Occipital lobe (tissue), 2 donors: ENCODE data around the gene ZBTB16. TPM values are rescaled to one million over a fixed set of nuclear protein-coding genes. Genes with fewer than 3 reads are reported as not detected.

Experiments
- DNase-seq: peaks from one replicate; lab custom pipeline; 2025; lab: John Stamatoyannopoulos, UW
- total RNA-seq: library from RNA; depleted of rRNA; stranded (reverse); fragments of >200 nt; gene quantifications from one replicate; pipeline ENCODE4 v1.2.3, GENCODE V29; 2014

ZBTB16 gene
- total RNA-seq, 1 donor from 2014 or later: 9.7 TPM

DNA sequence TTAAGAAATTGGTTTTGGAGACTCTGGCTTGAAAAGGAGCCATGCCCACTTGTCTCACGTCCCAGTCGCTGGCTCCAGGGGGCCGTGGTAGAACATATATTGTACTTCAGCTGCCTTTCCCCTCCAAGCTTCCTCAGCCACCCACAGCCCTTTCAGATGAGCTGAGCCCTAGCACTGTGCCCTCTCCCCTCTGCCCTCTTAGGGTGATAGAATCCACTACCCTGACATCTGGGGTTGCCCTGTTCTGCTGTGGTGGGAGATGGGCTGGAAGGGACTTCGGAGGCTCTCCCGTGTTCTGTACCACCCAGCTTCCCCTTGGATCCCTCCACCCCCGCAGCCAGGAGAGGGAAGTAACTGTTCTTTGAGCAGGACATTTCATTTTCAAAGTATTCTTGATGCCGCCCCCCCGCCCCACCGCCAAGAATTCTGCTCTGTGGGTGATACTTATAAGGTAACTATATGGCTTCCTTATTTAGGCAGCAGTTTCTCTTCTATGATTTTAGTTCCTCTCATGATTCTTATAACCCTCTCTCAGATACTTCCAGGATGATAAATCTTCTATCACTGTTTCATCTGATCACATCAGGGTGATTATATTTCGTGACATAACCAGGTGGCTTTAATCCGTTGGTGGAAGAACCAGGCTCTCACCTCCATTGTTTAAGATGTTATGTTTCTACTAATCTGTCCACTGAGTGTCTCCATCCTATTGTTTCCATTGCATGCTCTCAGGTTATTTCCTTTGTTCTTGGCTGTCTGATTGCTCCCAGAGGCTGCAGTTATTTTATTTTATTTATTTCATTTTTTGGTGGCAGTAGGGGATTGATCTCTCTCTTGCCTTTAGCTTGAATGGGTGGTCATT, 24.1 kb downstream of the ZBTB16 start:
- DNase-seq: no peak

GRCh38 chr11:114084414-114084813, 24.9 kb downstream of the ZBTB16 start:
- DNase-seq: no peak

DNA sequence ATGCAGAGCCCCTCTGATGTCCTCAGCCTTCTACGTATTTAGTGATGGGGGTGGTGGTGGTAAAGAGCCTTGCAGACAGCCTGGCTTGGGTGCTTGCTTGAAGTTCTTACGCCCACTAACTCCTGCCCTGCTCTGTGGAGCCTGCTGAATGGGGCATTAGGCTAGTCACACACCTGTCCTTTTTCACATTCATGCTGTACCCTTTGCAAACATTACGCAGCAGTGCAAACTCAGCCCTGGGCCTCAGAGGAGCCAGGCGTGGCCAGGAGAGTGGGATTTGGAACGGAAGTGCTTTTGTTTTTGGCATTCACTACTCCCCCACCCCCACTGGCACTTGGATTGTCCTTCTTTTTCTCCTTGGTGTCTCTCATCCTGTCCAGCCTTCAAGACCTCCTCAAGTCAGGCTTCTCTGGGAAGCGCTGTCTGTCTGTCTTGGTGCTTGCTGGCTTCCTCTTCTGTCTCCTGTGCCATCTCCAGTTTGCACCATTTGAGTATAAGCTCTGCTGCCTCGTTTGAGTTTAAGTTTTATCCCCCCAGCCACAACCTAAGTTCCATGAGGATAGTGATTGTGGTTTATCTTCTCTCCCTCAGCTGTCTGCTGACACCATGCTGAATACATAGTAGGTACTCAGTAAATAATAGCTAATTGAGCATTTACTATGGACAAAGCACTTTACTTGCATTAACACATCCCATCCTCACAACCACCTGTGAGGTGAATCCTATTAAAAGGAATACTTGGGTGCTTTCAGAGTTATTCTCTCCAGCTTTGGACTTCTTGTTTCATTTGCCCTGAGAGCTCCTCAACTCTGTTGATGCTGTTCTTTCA, 26.7 kb downstream of the ZBTB16 start:
- no peak for DNase-seq

DNA sequence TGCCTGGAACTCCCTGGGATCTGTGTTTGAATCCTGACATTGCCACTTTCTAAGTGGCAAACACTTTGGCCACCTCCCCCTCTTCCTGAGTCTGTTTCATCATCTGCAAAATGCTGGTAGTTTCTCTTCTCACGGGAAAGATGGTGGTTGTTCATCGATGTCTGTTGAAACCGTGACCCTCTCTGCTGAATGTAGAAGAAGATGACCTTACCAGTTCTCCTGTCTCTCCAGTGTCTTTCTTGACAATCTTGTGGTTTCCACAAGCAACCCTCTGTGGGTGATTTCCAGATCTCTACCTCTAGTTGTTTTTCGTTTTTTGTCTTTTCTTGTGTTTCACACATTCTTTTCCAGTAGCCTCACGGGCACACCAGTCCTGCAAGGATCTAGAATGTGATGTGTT, 27.5 kb downstream of the ZBTB16 start:
- no peak for DNase-seq

- DNase-seq: no peak
Measured at GRCh38 chr11:114088216-114088615, 28.7 kb downstream of the ZBTB16 start.

- DNase-seq: peak; percentile 73
Measured at GRCh38 chr11:114088836-114089235, 29.3 kb downstream of the ZBTB16 start.

DNA sequence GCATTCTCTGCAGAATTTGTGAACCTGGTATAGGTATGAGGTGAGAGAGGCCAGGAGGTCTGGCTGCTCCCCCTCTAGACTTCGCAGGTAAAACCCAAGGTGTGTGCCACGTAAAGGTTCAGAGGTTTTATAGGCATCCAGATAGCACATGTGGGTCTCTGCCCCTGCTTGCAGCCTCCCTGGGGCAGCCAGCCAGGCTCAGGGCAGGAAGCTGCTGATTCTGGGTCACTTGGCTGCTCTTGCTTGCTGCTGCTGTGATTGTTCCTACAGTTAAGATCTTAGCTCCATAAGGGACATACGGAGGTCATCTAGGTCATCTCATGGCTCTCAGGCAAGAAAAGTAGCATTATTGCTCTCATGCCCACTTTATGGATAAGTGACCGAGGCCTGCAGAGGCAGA, 30.2 kb downstream of the ZBTB16 start:
- DNase-seq: no peak

GRCh38 chr11:114090225-114090910, 30.9 kb downstream of the ZBTB16 start:
- no peak for DNase-seq

DNA sequence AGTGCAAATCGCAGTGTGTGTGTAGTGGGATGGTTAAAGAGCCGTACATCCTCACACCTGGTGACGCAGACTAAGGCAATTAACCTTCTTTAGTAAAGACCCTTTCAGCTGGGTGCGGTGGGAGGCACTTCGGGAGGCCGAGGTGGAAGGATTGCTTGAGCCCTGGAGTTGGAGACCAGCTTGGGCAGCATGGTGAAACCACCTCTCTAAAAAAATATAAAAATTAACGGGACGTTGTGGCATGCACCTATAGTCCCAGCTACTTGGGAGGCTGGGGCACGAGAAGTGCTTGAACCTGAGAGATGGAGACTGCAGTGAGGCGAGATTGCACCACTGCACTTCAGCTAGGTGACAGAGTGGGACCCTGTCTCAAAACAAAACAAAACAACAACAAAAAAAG, 31.5 kb downstream of the ZBTB16 start:
- no peak for DNase-seq

- peak; percentile 31 for DNase-seq
Measured at GRCh38 chr11:114091516-114092397, 32.2 kb downstream of the ZBTB16 start.

DNA sequence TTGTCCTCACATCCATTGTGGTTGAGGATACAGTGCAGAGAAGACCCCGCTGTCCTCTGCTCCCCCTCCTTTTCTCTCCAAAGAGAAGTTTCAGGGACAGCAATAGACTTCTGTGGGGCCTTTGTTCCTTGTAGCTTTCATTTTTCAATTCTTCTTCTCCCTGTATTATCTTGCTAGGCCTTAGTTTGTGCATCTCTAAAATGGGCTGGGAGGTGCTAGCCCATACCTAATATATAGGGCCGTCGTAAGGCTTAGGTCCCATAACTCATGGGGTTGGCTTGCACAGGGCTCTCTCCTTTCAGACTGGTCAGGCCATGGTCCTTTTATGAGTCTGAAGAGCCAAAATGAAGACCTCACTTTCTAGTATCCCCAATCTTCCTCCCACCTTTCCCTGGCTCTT, 33.0 kb downstream of the ZBTB16 start:
- DNase-seq: no peak

DNA sequence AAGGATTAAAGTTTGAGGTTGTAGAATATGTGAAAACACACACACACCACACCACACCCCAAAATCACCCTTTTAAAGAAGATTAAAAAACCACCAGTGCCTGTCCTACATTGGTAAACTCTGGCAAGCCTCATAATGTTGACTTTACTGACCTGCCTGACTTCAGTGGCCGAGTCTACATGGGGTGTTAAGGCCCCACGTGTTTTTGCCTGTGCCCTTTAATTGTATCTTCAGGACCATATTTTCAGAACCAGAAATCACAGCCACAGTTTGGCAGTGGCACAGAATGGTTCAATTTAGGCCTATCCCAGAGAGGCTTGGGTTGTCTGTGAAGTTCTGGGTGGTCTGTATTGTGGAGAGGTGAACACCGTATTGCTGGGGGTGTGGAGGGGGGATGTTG, 33.4 kb downstream of the ZBTB16 start:
- DNase-seq: no peak

DNA sequence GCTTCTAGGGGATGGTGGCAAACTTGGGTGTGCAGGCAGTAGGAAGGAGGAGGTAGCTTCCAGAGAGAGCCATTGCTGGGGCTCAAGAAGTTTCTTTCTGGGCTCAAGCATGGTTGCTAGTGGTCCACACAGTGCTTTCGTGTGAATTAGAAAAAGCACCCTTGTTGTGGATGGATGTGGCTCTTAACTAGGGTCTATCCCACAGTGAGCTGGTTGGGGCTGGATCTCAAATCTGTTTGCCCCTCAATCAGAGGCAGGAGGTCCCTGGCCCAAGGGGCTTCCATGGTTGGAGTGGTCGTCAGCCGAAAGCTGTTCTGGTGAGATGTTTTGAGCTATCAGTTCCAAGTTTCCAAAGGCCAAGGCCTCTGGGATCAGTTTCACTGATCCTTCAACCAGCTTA, 35.0 kb downstream of the ZBTB16 start:
- DNase-seq: no peak

- DNase-seq: no peak
Measured at GRCh38 chr11:114095899-114096298, 36.4 kb downstream of the ZBTB16 start.

- DNase-seq: no peak
Measured at GRCh38 chr11:114097832-114098231, 38.3 kb downstream of the ZBTB16 start.

DNA sequence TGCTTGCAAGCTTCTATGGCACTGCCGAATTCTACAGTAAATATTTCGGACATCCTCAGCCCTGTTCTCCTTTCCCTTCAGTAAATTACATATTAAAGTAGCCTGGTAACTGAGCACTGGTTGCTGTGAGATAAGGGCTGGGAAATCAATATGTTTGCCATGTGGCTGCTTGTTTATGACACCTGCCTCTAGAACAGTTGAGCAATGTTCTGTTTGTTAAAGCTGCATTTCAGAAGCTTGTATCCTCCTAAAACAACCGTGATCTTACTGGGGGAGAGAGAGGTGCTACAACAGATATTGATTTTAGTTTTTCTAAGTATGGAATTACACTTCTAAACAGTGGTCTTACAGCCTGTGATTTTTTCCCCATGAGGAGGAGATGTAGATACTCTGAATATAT, 39.4 kb downstream of the ZBTB16 start:
- DNase-seq: no peak

- DNase-seq: no peak
Measured at GRCh38 chr11:114099392-114100178, 40.1 kb downstream of the ZBTB16 start.

- DNase-seq: no peak
Measured at GRCh38 chr11:114102993-114103896, 43.7 kb downstream of the ZBTB16 start.

DNA sequence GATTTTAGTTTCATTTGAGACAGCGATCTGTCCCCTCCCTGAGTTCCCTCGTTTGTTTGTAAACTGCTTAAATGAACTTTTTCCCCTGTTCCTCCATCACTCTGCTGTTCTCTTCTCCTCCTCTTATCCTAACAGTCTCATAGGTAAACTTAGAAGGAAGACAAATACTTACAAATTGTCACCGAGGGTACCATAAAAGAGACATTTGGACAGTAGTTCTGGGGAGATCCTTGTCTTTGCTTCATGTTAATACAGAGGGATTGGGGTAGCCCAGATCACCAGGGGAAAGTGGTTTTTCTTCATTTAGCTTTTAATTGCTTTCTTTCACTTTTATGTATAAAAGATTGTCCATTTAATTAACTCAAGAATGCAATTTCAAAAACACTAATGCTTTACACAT, 46.1 kb downstream of the ZBTB16 start:
- DNase-seq: no peak
